HG02943 (cell line): ENCODE data around the gene CACNA1C.
"Not testable (repeated sequence)": the region's sequence is repeated elsewhere in the genome, so short reads cannot be mapped to it uniquely, and the experiment has no call there.

Source experiments
- ATAC-seq: cut with Tn5 transposase; IDR thresholded peaks from one replicate; pipeline ENCODE4 v1.9.1; 2021; ENCODE audit warnings: mild to moderate bottlenecking, low read depth, moderate library complexity; ENCODE audit not compliant: unreplicated experiment

The CACNA1C gene

DNA sequence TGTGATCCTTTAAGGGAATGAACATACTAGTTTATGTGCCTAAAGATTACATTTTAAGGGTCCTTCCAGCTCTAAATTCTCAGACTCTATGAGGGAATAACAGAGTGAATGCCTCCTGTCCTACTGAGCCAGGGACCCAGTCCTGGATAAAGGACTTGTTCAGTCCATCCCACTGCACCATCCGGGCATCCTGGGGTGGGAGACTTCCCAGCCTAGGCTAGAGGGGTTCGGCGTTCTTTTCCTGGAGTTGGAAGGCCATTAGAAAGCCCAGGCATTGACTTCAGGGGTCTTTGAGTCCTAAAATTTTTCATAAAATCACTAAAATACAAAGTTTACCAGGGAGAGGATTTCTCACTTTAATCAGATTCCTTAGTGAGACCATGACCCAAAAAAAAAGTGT lies 614.1 kb downstream of the CACNA1C start:
- ATAC-seq, result no peak

DNA sequence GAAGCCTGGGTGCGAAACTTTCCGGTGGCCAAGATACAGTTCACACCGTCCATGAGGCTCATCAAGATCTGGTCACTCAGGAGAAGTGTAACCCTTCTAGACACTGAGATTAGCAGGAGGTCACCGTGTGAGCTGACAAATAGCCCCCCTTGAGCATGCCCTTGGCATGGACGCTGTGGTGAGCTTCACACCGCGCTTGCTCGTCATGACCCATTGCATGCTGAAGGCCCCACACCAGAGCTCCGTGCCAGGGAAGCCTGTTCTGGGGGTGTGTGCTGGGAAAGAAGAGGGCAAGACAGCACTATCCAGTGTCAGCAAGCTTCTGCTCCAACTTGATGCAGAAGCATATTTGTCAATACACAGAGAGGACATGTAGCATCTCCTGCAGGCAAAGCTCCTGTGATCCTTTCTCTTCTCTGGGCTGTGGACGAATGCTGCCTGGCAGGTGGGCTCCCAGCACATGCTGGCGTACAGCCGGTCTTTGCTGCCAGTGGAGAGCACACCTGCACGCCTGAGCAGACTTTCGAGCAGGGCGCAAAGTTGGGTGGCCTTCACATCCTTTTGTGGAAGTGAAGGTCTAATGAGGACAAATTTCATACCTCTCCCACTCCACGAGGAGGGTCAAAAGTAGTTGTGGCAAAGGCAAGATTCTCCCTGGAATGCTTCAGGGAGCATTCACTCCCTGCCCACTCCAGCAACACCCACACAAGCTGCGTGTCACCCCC lies 615.1 kb downstream of the CACNA1C start:
- no peak for ATAC-seq

DNA sequence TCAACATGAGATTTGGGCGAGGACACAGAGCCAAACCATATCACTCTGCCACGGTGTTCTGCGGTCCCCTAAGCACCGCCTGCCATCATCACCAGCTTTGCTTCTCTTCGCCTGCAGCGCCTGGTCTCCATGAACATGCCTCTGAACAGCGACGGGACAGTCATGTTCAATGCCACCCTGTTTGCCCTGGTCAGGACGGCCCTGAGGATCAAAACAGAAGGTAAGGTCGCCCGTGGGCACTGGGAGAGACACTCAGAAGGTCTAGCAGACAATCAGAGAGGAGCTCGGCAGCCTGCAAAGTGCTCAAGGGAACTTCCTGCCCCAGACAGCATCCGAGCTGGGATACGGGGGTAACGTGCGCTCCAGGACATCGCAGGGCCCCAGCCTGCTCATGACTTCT lies 616.0 kb downstream of the CACNA1C start:
- no peak for ATAC-seq

DNA sequence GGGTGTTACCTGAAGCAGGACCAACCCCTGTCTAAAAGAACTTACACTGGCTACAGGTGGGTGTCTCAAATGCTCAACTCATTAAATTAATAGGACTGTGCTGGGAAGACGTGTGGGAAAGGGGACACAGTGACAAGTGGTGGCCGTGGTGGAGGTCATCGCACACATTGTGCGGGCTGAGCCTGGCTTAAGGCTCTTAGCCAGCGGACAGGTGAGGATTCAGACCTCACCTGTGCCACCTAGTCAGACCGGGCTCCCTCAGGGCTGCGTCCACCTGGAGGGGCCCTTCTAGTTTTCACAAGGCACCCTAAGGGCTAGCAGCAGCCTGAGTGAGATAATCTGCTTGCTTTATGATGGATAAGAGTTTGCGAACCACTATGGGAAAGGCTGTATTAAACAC lies 616.8 kb downstream of the CACNA1C start:
- ATAC-seq, result no peak

DNA sequence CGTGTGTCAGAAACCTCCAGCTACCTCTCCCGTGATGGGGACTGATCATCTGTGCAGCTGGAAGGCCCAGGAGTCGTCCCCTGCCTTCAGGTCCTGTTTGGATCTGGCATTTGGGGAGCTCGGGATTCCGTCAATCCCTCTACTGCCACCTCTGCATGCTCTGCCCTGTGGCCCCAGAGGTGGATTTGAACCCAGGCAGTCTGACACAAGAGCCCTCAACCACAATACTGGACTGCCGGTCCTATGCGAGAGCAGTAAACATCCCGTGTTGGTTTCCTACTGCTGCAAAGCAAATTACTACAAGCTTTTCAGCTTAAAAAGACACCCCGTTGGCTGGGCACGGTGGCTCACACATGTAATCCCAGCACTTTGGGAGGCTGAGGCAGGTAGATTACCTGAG lies 620.1 kb downstream of the CACNA1C start:
- no peak for ATAC-seq

DNA sequence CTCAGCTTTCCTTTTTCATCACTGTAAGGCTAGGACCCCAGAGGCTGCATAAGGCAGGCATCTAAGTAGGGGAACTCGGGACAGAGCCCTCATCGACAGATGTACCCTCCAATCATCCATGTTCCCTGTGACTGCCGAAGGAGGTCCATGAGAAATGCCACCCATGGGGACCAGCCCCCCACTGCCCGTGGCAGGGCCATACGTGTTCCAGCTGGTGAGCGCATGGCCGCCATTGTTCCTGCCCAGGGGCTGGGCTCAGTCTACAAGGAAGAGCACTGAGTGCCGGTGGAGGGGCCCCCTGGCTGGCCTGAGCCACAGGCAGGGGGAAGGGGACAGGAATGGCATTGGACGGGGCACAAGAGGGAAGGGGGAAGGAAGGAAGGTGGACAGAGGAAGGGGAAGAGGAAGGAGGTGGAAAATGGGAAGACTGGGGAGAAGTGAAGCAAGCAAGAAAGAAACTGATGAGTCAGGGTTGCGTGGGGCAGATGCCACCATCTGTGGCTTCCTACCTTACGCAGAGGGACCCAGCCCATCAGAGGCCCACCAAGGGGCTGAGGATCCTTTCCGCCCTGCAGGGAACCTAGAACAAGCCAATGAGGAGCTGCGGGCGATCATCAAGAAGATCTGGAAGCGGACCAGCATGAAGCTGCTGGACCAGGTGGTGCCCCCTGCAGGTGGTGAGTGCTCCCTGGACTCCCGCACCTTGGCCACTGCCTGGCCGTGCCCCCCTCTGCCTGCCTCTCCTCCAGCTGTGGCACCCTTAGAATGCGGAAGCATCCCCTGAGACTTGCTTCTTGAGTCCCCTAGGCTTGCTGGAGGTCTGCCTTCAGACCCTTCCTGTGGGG lies 621.4 kb downstream of the CACNA1C start:
- ATAC-seq, result no peak

DNA sequence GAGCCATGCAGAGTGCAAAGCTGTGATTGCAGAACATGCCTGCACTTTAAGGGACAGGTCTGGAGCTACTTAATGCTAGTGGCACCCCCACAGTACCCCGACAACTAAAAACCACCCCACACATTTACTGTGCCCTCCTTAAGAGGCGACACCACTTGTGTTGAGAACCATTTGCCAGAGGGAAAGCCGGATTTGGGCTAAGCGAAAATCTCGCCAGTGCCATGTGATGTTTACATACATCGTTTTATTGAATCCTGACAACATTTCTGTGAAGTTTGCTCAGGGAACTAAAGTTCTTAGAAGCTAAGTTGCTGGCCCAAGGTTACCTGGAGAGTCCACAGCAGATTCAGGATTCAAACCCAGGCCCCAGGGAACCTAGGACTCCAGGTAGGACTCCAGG lies 623.0 kb downstream of the CACNA1C start:
- ATAC-seq, result no peak

DNA sequence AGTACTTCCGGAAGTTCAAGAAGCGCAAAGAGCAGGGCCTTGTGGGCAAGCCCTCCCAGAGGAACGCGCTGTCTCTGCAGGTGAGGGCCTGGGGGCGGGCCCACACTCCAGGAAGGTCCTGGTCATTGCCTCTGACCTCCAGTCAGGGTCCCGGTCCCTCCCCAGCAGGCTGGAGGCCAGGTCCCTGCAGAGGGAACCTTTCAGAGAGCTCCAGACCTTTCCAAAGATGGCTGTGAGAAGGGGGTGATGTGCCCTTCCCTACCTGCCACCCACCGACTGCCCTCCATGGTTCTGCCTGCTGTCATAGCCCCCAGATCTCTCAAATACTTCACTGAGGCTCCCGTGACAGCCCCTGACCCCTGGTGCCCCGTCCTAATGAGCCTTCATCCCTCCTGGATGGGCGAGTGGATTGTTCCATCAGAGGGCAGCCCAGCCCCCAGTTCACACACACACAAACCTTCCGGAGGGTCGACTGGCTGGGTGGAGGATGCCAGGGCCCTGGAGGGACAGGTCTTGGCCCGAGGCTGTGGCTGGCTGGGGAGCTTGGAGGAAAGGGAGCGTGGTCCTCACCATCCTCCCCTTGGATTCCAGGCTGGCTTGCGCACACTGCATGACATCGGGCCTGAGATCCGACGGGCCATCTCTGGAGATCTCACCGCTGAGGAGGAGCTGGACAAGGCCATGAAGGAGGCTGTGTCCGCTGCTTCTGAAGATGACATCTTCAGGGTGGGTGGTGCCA lies 624.5 kb downstream of the CACNA1C start:
- no peak for ATAC-seq

DNA sequence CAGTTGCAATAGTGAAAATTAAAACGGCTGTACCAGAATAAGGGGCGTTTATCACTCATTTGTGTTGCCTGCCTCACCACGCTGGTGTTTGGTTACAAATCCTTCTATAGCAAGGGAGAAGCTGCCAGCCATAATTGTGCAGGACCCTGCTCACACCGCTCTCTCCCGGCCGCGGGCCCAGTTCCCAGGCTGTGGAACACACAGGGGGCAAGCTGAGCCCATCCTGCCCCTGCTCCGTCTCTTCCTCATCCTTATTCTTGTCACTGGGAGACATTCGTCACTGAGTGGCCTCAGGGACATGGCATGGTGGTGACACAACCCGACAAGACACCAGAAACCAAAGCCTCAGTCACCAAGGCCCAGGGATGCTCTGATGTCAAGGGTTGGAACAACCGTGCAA lies 625.6 kb downstream of the CACNA1C start:
- no peak for ATAC-seq

DNA sequence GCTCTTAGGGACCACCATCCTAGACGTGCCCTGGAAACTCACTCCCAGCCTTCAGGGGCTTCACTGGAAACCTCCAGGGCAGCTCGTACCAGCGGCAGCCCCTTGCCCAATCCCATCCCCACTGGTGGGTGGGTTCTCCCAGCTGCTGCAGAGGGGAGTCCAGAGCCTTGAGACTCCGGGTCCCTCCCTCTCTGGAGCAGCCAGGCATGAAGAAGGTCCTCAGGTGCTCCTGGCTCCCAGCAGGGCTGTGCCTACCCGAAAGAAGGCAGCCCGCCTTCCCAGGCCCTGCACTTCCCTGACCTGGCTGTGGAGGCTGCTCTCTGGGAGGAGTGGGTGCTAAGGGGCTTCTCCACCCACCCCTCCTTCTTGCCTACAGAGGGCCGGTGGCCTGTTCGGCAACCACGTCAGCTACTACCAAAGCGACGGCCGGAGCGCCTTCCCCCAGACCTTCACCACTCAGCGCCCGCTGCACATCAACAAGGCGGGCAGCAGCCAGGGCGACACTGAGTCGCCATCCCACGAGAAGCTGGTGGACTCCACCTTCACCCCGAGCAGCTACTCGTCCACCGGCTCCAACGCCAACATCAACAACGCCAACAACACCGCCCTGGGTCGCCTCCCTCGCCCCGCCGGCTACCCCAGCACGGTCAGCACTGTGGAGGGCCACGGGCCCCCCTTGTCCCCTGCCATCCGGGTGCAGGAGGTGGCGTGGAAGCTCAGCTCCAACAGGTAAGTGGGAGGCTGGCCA lies 626.5 kb downstream of the CACNA1C start:
- ATAC-seq, result no peak

DNA sequence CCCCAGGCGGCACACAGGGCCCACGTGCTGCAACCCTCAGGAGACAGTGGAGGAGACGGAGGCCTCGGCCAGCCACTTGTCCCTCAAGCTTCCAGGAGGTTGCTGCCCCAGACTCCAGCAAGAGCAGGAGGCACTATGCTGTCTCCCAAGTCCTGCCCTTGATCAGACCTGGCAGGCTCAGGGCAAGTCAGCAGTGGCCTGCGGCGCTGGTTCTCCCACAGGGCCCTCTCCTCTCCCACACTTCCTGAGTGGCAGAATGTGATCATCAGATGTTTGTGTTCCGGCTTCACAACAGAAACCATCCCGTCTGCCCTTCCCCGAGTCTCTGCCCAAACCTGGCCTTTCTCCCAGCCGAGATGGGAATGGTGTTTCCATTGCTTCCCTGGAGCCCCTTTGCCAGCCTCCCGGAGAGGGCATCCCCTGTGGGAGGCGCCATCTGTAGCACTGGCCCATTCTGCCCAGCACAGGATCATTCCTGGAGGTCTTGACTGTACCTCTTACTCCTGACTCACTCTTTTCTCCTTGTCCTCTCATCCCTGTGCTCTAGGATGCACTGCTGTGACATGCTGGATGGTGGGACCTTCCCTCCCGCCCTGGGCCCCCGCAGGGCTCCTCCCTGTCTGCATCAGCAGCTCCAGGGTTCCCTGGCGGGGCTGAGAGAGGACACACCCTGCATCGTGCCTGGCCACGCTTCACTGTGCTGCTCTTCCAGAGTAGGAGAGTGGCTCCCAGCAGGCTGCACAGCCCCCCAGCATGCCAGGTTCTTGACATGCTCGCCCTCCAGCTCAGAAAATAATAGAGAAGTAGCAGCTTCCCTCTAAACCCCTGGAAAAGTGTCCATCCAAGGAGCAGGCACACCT lies 627.3 kb downstream of the CACNA1C start:
- no peak for ATAC-seq

DNA sequence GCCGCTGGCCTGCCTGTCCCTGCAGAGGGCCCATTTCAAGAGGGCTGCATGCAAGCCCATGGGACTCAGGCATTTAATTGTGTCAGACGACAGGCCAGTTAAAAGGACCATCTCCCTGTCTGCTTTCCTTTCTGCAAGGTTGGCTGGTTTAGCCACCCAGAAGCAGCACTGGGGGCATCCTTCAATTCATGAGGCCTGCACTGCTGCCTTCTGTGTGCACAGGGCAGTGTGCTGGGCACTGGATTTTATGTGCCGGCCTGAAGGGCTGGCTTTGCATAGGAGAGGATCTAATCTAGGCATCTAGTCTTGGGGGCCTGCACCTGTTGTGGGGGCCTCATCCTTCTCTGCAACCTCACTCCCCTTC lies 627.9 kb downstream of the CACNA1C start:
- ATAC-seq, result no peak

DNA sequence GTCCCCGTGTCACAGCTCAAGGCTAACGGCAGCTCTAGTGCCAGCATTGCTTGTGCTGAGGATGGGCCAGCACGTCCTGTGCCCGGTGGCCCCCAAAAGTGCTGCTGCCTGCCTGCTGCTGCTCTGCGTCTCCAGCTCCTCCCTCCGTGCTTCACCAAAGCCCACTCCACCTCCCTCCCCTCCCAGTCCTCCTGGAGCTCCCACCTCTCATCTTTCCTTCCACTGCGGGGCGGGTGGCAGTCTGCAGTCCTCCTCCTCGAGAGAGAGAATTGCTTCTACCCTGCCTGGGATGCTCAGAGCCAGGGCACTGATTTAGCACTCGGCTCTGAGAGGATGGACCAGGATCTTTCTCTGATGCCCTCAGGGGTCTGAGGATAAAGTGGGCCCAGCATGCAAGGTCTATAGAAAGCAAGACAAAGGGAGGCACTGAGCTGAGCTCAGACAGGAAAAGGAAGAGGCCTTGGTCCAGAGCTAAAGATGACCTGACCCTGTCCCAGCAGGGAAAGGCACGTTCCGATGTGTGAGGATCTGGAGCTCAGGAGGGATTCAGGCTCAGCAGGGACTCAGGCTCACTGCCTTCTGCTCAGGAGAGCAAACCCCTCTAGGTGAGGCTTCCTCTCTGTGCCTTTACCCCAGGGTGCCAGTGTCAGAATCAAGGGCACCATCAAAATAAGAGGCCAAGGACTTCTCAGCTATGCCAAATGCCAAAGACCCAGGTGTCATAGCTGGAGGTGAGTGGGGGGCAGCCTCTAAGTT lies 628.8 kb downstream of the CACNA1C start:
- ATAC-seq, result no peak

DNA sequence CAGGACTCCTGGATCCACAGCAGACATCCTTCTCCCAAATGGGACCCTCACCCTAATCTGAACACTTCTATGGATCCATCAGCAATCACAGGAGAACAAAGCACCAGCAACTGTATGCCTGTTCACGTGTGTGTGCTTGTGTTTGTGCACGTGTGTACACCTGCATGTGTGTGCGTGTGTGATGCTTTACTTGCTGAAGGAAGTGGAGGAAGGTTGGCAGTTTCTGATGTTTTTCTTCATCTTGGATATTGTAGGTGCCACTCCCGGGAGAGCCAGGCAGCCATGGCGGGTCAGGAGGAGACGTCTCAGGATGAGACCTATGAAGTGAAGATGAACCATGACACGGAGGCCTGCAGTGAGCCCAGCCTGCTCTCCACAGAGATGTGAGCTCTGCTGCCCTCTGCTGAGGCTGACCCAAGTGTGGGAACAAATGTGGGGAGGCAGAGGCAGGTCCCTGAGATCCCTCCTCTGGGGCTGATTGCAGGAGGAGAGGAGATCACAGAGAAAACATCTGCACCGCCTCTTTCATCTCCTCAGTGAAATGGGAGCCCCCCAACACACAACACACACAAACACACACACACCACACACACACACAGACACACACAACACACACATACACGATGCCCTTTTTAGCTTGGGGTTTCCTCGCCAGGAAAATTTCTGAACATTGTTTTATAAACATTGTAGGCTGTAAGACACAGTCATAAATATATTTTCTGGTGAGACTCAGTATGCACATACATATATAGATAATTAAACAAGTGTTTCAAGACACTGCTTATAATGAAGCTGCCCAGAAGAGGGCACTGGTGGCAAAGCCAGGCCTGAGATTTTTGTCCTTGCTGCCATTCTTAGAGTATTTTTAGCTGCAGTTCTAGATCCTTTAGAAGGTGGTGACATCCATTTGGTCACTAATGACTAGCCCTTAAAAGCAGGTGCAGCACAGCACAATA lies 629.8 kb downstream of the CACNA1C start:
- ATAC-seq, result no peak

DNA sequence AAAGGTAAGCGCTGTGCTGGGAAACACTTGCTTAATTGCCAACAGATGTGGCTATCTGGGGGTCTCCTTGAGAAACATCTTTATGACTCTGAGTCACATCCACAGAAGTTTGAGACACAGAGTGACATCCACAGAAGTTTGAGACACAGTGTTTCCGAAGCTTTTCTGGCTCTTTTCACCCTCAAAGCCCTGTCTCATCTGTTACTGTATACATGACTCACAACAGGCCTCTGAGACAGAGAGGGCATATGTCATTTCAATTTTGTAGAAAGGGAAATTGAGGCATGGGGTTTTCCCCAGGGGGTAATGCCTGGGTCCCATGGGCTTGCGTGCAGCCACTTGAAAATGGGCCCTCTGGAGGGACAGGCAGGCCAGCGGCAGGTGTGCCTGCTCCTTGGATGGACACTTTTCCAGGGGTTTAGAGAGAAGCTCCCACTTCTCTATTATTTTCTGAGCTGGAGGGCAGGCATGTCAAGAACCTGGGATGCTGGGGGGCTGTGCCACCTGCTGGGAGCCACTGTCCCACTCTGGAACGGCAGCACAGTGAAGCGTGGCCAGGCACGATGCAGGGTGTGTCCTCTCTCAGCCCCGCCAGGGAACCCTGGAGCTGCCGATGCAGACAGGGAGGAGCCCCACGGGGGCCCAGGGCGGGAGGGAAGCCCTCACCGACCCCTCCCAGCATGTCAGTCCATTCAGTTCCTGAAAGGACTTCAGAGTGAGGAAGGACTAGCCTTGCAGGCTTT lies 630.7 kb downstream of the CACNA1C start:
- ATAC-seq, result no peak

DNA sequence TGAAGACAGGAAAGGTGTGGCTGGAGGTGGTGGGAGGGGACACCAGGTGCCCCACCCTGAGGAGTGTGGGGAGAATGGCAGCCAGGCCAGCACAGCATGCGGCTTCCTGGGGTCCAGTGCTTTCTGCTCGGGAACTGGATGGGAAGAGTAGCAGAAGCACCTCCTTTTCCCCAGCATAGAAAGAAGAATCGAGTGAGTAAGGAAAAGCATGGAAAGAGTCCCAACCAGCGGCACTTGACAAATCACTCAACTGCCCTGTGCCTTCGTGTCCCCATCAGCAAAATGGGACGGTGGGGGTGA lies 631.2 kb downstream of the CACNA1C start:
- ATAC-seq, result not testable (repeated sequence)

DNA sequence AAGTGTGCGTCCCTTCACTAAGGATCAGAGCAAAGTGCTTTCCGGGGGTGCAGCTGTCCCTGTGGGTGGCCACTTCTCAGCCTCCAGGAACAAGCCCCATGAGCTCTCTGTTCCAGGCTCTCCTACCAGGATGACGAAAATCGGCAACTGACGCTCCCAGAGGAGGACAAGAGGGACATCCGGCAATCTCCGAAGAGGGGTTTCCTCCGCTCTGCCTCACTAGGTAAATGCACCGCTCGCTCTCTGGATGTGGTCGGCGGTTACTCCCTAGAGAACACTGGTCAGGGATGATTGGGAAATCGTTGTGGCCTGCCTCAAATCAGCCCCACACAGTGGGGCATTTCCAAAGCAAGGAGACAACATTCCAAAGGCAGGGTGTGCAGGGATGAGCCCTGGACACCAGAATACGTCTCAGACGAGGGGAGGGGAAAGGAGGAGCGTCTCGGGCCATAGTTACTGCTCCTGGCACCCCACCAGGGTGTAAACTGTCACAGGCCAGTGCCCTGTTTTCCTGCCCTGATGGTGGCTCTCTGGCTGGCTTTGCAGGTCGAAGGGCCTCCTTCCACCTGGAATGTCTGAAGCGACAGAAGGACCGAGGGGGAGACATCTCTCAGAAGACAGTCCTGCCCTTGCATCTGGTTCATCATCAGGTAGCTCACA lies 633.0 kb downstream of the CACNA1C start:
- ATAC-seq, result not testable (repeated sequence)
